Measurements from ENCODE around the gene ZNF749. TPM values are rescaled to one million over a fixed set of nuclear protein-coding genes. Genes with fewer than 3 reads are reported as not detected.

Gene ZNF749
- total and polyA plus RNA-seq, 7 donors = 1.9 to 10.2 (median 4.5) TPM

- Histone ChIP-seq H3K4me3 (no peak overlapping the region), H3K36me3 (no peaks in the 10 kb centered on the region), H3K9me3 (peaks cover 0 to 17% (median 2%) of the 10 kb centered on the region in 4 donors), H3K27ac (no peak overlapping the region), H3K27me3 (no peaks in the 10 kb centered on the region), H3K4me1 (no peaks in the 10 kb centered on the region)
- 97 to 98% methylated on average over 3 of the region's 3 CpGs for WGBS, 2 donors
- intact Hi-C loops (cut with DNase I) = no loop called here
- no peak for TF ChIP-seq POLR2AphosphoS5 (IDR thresholded peaks at IDR 0.05)
- no peak for DNase-seq
Observed at GRCh38 chr19:57452307-57452706, 17.2 kb downstream of the ZNF749 start.

- TF ChIP-seq CTCF (IDR thresholded peaks at IDR 0.05) = no peak
- no peak for TF ChIP-seq POLR2AphosphoS5 (IDR thresholded peaks at IDR 0.05)
- TF ChIP-seq EP300 (IDR thresholded peaks at IDR 0.05) = no peak
- TF ChIP-seq POLR2A (IDR thresholded peaks at IDR 0.05) = no peak
- Histone ChIP-seq H3K4me3 (no peak overlapping the region), H3K27ac (no peak overlapping the region), H3K27me3 (no peaks in the 10 kb centered on the region), H3K9me3 (peaks cover 24 to 62% (median 35%) of the 10 kb centered on the region in 4 donors), H3K4me1 (no peaks in the 10 kb centered on the region), H3K36me3 (peaks cover 4 to 37% (median 7%) of the 10 kb centered on the region in 4 donors)
- WGBS, 2 donors = 74 to 78% methylated on average over 5 of the region's 5 CpGs
- no peak for DNase-seq
- intact Hi-C loops (cut with DNase I) = no loop called here
Observed at GRCh38 chr19:57465680-57466381, 30.7 kb downstream of the ZNF749 start.

- intact Hi-C loops (cut with DNase I) = no loop called here
- Histone ChIP-seq H3K9me3 (peaks cover 28 to 67% (median 42%) of the 10 kb centered on the region in 4 donors), H3K4me1 (no peaks in the 10 kb centered on the region), H3K27me3 (no peaks in the 10 kb centered on the region), H3K4me3 (no peak overlapping the region), H3K27ac (no peak overlapping the region), H3K36me3 (peaks cover 4 to 41% (median 7%) of the 10 kb centered on the region in 4 donors)
- TF ChIP-seq EP300 (IDR thresholded peaks at IDR 0.05) (no peak), POLR2AphosphoS5 (IDR thresholded peaks at IDR 0.05) (no peak), CTCF (IDR thresholded peaks at IDR 0.05) (no peak), POLR2A (IDR thresholded peaks at IDR 0.05) (no peak)
- no peak for DNase-seq
- 97% methylated on average over 5 of the region's 5 CpGs for WGBS, 2 donors
Observed at GRCh38 chr19:57466489-57466888, 31.4 kb downstream of the ZNF749 start.

GRCh38 chr19:57473646-57474045, 38.5 kb downstream of the ZNF749 start:
- H3K4me3 ChIP-seq = no peak overlapping the region
- H3K36me3 ChIP-seq = peaks cover 29 to 62% (median 34%) of the 10 kb centered on the region in 4 donors

More at GRCh38 chr19:57473646-57474045, 38.5 kb downstream of the ZNF749 start:
- H3K27me3 ChIP-seq = no peaks in the 10 kb centered on the region
- DNase-seq = no peak
- peaks cover 0 to 12% (median 8%) of the 10 kb centered on the region in 4 donors for H3K4me1 ChIP-seq
- WGBS, 2 donors = 93 to 96% methylated on average over 4 of the region's 4 CpGs
- H3K27ac ChIP-seq = no peak overlapping the region
- intact Hi-C loops (cut with DNase I) = no loop called here
- H3K9me3 ChIP-seq = peaks cover 46 to 81% (median 66%) of the 10 kb centered on the region in 4 donors
- no peak for TF ChIP-seq EP300 (IDR thresholded peaks at IDR 0.05)
- TF ChIP-seq POLR2A (IDR thresholded peaks at IDR 0.05) = no peak
- no peak for TF ChIP-seq CTCF (IDR thresholded peaks at IDR 0.05)
- no peak for TF ChIP-seq POLR2AphosphoS5 (IDR thresholded peaks at IDR 0.05)
